Measurements from ENCODE around the gene ILF3. TPM values are rescaled to one million over a fixed set of nuclear protein-coding genes. Genes with fewer than 3 reads are reported as not detected.

Gene ILF3
- total and polyA plus RNA-seq, 5 donors from 2014 or later: 54.8 to 444 (median 63.8) TPM

DNA sequence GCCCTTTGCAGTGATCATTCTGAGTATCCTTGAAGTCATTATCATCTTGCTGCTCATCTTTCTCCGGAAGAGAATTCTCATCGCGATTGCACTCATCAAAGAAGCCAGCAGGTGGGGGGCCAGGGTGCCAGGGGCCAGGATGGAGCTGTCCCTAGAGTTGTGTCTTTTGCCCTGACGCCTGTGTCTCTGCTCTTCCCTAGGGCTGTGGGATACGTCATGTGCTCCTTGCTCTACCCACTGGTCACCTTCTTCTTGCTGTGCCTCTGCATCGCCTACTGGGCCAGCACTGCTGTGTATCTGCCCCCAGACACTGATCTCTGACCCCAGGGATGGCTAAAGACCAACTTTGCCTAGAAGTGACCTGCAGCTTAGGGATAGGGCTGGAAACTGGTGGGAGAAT, 19.2 kb upstream of the ILF3 start:
- DNase-seq (no peak), ATAC-seq (ENCODE audit: low read depth in 2 of 2) (no peak)
- Mint-ChIP-seq H3K9me3 (no peaks in the 10 kb centered on the region), H3K4me3 (no peak overlapping the region), H3K27me3 (no peaks in the 10 kb centered on the region), H3K27ac (peak overlapping the region in 2 of 3 donors; percentile 9 to 25), H3K36me3 (peaks cover 44% of the 10 kb centered on the region), H3K4me1 (peaks cover 0 to 13% (median 5%) of the 10 kb centered on the region in 4 donors)
- Histone ChIP-seq H3K36me3 (ENCODE audit: control insufficient read depth, insufficient read depth, low read length) (peaks cover 83% of the 10 kb centered on the region), H3K27me3 (ENCODE audit: control insufficient read depth, insufficient read depth, low read length) (no peaks in the 10 kb centered on the region), H3K27ac (ENCODE audit: insufficient read depth, low read length, poor library complexity, severe bottlenecking) (no peak overlapping the region), H3K4me1 (ENCODE audit: control insufficient read depth, insufficient read depth, low read length, poor library complexity, severe bottlenecking) (no peaks in the 10 kb centered on the region), H3K9me3 (ENCODE audit: control insufficient read depth in 2 of 2, low read length in 2 of 2) (no peaks in the 10 kb centered on the region), H3K4me3 (ENCODE audit: low read depth, low read length) (no peak overlapping the region)

DNA sequence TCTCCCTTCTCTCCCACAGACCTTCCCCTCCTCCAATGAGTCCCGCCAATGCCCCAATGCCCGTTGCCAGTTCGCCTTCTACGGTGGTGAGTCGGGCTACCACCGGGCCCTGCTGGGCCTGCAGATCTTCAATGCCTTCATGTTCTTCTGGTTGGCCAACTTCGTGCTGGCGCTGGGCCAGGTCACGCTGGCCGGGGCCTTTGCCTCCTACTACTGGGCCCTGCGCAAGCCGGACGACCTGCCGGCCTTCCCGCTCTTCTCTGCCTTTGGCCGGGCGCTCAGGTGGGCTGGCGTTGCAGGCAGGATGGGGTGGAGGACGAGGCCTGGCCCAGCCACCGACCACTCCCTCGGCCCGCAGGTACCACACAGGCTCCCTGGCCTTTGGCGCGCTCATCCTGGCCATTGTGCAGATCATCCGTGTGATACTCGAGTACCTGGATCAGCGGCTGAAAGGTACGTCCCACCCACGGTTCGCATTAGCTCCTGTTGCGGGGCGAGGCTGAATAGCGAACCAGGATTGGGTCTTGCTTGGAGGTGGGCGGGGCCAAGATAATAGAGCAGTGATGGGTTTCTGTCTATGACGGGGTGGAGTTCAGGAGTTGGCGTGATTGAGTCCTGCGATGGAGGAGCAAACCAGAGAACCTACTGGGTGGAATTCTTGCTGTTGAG, 17.7 kb upstream of the ILF3 start:
- no peaks in the 10 kb centered on the region for H3K4me1 ChIP-seq (ENCODE audit: control insufficient read depth, insufficient read depth, low read length, poor library complexity, severe bottlenecking)
- Mint-ChIP-seq H3K27me3 (no peaks in the 10 kb centered on the region), H3K9me3 (no peaks in the 10 kb centered on the region), H3K4me1 (peaks cover 0 to 10% (median 5%) of the 10 kb centered on the region in 4 donors), H3K36me3 (peaks cover 39% of the 10 kb centered on the region), H3K4me3 (no peak overlapping the region), H3K27ac (peak overlapping the region; percentile 25 to 35 (median 32))
- no peak overlapping the region for H3K4me3 ChIP-seq (ENCODE audit: low read depth, low read length)
- H3K9me3 ChIP-seq (ENCODE audit: control insufficient read depth in 2 of 2, low read length in 2 of 2): no peaks in the 10 kb centered on the region
- no peak for ATAC-seq (ENCODE audit: low read depth in 2 of 2)
- H3K27me3 ChIP-seq (ENCODE audit: control insufficient read depth, insufficient read depth, low read length): no peaks in the 10 kb centered on the region
- peak overlapping the region; percentile 5 for H3K27ac ChIP-seq (ENCODE audit: insufficient read depth, low read length, poor library complexity, severe bottlenecking)
- DNase-seq: no peak
- H3K36me3 ChIP-seq (ENCODE audit: control insufficient read depth, insufficient read depth, low read length): peaks cover 84% of the 10 kb centered on the region

- Histone ChIP-seq H3K4me1 (ENCODE audit: control insufficient read depth, insufficient read depth, low read length, poor library complexity, severe bottlenecking) (no peaks in the 10 kb centered on the region), H3K36me3 (ENCODE audit: control insufficient read depth, insufficient read depth, low read length) (peaks cover 85% of the 10 kb centered on the region), H3K4me3 (ENCODE audit: low read depth, low read length) (no peak overlapping the region), H3K27ac (ENCODE audit: insufficient read depth, low read length, poor library complexity, severe bottlenecking) (no peak overlapping the region), H3K9me3 (ENCODE audit: control insufficient read depth in 2 of 2, low read length in 2 of 2) (no peaks in the 10 kb centered on the region), H3K27me3 (ENCODE audit: control insufficient read depth, insufficient read depth, low read length) (no peaks in the 10 kb centered on the region)
- no peak for DNase-seq
- no peaks in the 10 kb centered on the region for H3K9me3 Mint-ChIP-seq
- ATAC-seq (ENCODE audit: low read depth in 2 of 2): no peak
- H3K27me3 Mint-ChIP-seq: no peaks in the 10 kb centered on the region
- no peak overlapping the region for H3K4me3 Mint-ChIP-seq
- H3K4me1 Mint-ChIP-seq: peaks cover 0 to 22% (median 5%) of the 10 kb centered on the region in 4 donors
- H3K36me3 Mint-ChIP-seq: peaks cover 40% of the 10 kb centered on the region
- H3K27ac Mint-ChIP-seq: peak overlapping the region in 2 of 3 donors; percentile 62 to 65
Observed at GRCh38 chr19:10637894-10638293, 16.3 kb upstream of the ILF3 start.

DNA sequence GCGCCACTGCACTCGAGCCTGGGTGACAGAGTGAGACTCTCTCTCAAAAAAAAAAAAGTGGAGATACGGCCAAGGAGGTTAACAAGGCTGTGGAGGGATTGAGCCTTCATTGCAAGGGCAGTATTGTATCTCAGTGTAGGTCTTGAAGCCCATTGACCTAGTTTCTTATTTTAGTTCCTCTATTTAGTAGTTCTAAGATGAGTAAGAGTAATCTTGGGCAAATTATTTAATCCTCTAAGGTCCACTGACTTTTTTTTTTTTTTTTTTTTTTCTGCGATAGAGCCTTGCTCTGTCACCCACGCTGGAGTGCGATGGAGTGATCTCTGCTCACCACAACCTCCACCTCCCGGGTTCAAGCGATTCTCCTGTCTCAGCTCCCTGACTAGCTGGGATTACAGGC, 14.3 kb upstream of the ILF3 start:
- H3K36me3 ChIP-seq (ENCODE audit: control insufficient read depth, insufficient read depth, low read length): peaks cover 80% of the 10 kb centered on the region
- peaks cover 3% of the 10 kb centered on the region for H3K4me1 ChIP-seq (ENCODE audit: control insufficient read depth, insufficient read depth, low read length, poor library complexity, severe bottlenecking)
- DNase-seq (no peak), ATAC-seq (ENCODE audit: low read depth in 2 of 2) (no peak)
- no peak overlapping the region for H3K4me3 Mint-ChIP-seq
- peaks cover 41% of the 10 kb centered on the region for H3K36me3 Mint-ChIP-seq
- H3K9me3 ChIP-seq (ENCODE audit: control insufficient read depth in 2 of 2, low read length in 2 of 2): no peaks in the 10 kb centered on the region
- H3K27me3 ChIP-seq (ENCODE audit: control insufficient read depth, insufficient read depth, low read length): no peaks in the 10 kb centered on the region
- no peaks in the 10 kb centered on the region for H3K9me3 Mint-ChIP-seq
- no peak overlapping the region for H3K4me3 ChIP-seq (ENCODE audit: low read depth, low read length)
- H3K27ac ChIP-seq (ENCODE audit: insufficient read depth, low read length, poor library complexity, severe bottlenecking): no peak overlapping the region
- H3K27me3 Mint-ChIP-seq: no peaks in the 10 kb centered on the region
- H3K4me1 Mint-ChIP-seq: peaks cover 0 to 40% (median 13%) of the 10 kb centered on the region in 4 donors
- H3K27ac Mint-ChIP-seq: no peak overlapping the region

GRCh38 chr19:10640361-10640760, 13.8 kb upstream of the ILF3 start:
- Histone ChIP-seq H3K27me3 (ENCODE audit: control insufficient read depth, insufficient read depth, low read length) (no peaks in the 10 kb centered on the region), H3K27ac (ENCODE audit: insufficient read depth, low read length, poor library complexity, severe bottlenecking) (no peak overlapping the region), H3K4me1 (ENCODE audit: control insufficient read depth, insufficient read depth, low read length, poor library complexity, severe bottlenecking) (peaks cover 3% of the 10 kb centered on the region), H3K4me3 (ENCODE audit: low read depth, low read length) (no peak overlapping the region), H3K36me3 (ENCODE audit: control insufficient read depth, insufficient read depth, low read length) (peaks cover 75% of the 10 kb centered on the region), H3K9me3 (ENCODE audit: control insufficient read depth in 2 of 2, low read length in 2 of 2) (no peaks in the 10 kb centered on the region)
- Mint-ChIP-seq H3K36me3 (peaks cover 36% of the 10 kb centered on the region), H3K4me3 (no peak overlapping the region), H3K27me3 (no peaks in the 10 kb centered on the region), H3K27ac (no peak overlapping the region), H3K9me3 (no peaks in the 10 kb centered on the region), H3K4me1 (peaks cover 0 to 38% (median 10%) of the 10 kb centered on the region in 4 donors)
- no peak for ATAC-seq (ENCODE audit: low read depth in 2 of 2)
- no peak for DNase-seq

DNA sequence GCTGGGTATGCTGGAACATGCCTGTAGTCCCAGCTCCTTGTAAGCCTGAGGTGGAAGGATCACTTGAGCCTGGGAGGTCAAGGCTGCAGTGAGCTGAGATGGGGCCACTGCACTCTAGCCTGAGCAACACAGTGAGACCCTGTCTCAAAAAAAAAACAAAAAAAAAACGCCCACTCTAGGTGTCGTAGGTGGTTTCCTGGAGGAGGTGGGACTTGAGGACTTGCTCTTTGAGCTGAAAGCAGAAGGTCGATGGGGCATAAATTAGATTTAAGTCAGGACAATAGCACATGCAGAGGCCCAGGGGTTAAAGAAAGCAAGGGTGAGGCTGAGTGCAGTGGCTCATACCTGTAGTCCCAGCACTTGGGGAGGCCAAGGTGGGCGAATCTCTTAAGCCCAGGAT, 12.9 kb upstream of the ILF3 start:
- no peak for DNase-seq
- Mint-ChIP-seq H3K9me3 (no peaks in the 10 kb centered on the region), H3K4me1 (peaks cover 0 to 38% (median 10%) of the 10 kb centered on the region in 4 donors), H3K4me3 (no peak overlapping the region), H3K27ac (peak overlapping the region in 2 of 3 donors; percentile 29 to 42), H3K36me3 (peaks cover 31% of the 10 kb centered on the region), H3K27me3 (no peaks in the 10 kb centered on the region)
- H3K4me3 ChIP-seq (ENCODE audit: low read depth, low read length): no peak overlapping the region
- H3K27ac ChIP-seq (ENCODE audit: insufficient read depth, low read length, poor library complexity, severe bottlenecking): no peak overlapping the region
- no peaks in the 10 kb centered on the region for H3K27me3 ChIP-seq (ENCODE audit: control insufficient read depth, insufficient read depth, low read length)
- peaks cover 69% of the 10 kb centered on the region for H3K36me3 ChIP-seq (ENCODE audit: control insufficient read depth, insufficient read depth, low read length)
- ATAC-seq (ENCODE audit: low read depth in 2 of 2): no peak
- no peaks in the 10 kb centered on the region for H3K9me3 ChIP-seq (ENCODE audit: control insufficient read depth in 2 of 2, low read length in 2 of 2)
- peaks cover 3% of the 10 kb centered on the region for H3K4me1 ChIP-seq (ENCODE audit: control insufficient read depth, insufficient read depth, low read length, poor library complexity, severe bottlenecking)

- Mint-ChIP-seq H3K27ac (peak overlapping the region in 2 of 3 donors; percentile 51 to 76), H3K4me1 (peaks cover 0 to 37% (median 10%) of the 10 kb centered on the region in 4 donors), H3K36me3 (peaks cover 24% of the 10 kb centered on the region), H3K4me3 (no peak overlapping the region), H3K27me3 (no peaks in the 10 kb centered on the region), H3K9me3 (no peaks in the 10 kb centered on the region)
- Histone ChIP-seq H3K9me3 (ENCODE audit: control insufficient read depth in 2 of 2, low read length in 2 of 2) (no peaks in the 10 kb centered on the region), H3K36me3 (ENCODE audit: control insufficient read depth, insufficient read depth, low read length) (peaks cover 55% of the 10 kb centered on the region), H3K4me3 (ENCODE audit: low read depth, low read length) (no peak overlapping the region), H3K4me1 (ENCODE audit: control insufficient read depth, insufficient read depth, low read length, poor library complexity, severe bottlenecking) (peaks cover 3% of the 10 kb centered on the region), H3K27ac (ENCODE audit: insufficient read depth, low read length, poor library complexity, severe bottlenecking) (no peak overlapping the region), H3K27me3 (ENCODE audit: control insufficient read depth, insufficient read depth, low read length) (no peaks in the 10 kb centered on the region)
- ATAC-seq (ENCODE audit: low read depth in 2 of 2) (no peak), DNase-seq (no peak)
Observed at GRCh38 chr19:10642473-10643171, 11.5 kb upstream of the ILF3 start.
